Hepatocyte (in vitro differentiated cells): ENCODE measurements around the gene DDX39A. TPM values are rescaled to one million over a fixed set of nuclear protein-coding genes. Genes with fewer than 3 reads are reported as not detected.

Source experiments
- DNase-seq: peaks from one replicate; pipeline ENCODE4 v3.0.0-alpha.2; 2016; ENCODE audit warnings: low spot score
- H2AFZ ChIP-seq: fragments of 200-600 bp; sonication (generic); 2 replicates; pipeline ENCODE4 v1.6.0; 2016; ENCODE audit warnings: antibody characterized with exemption, mild to moderate bottlenecking
- H3K27ac ChIP-seq: fragments of 200-600 bp; sonication (generic); 2 replicates; pipeline ENCODE4 v1.5.1; 2016; ENCODE audit warnings: mild to moderate bottlenecking
- H3K27me3 ChIP-seq: fragments of 200-600 bp; sonication (generic); 2 replicates; pipeline ENCODE4 v1.6.1; 2016
- H3K36me3 ChIP-seq: fragments of 200-600 bp; sonication (generic); replicated peaks from 2 replicates; pipeline ENCODE4 v1.5.1; 2016; ENCODE audit warnings: low read depth; ENCODE audit not compliant: insufficient read depth
- H3K4me1 ChIP-seq: fragments of 200-600 bp; sonication (generic); 2 replicates; pipeline ENCODE4 v1.5.1; 2016; ENCODE audit warnings: mild to moderate bottlenecking, moderate library complexity; ENCODE audit not compliant: insufficient read depth
- H3K4me2 ChIP-seq: fragments of 200-600 bp; sonication (generic); 2 replicates; pipeline ENCODE4 v1.6.0; 2016
- H3K4me3 ChIP-seq: fragments of 200-600 bp; sonication (generic); 2 replicates; pipeline ENCODE4 v1.5.1; 2016; ENCODE audit warnings: mild to moderate bottlenecking
- H3K79me2 ChIP-seq: fragments of 200-600 bp; sonication (generic); 2 replicates; pipeline ENCODE4 v1.6.0; 2017; ENCODE audit warnings: mild to moderate bottlenecking
- H3K9me2 ChIP-seq: fragments of 200-600 bp; sonication (generic); replicated peaks from 2 replicates; pipeline ENCODE4 v1.6.0; 2017; ENCODE audit warnings: mild to moderate bottlenecking; ENCODE audit not compliant: insufficient read depth
- H3K9me3 ChIP-seq: fragments of 200-600 bp; sonication (generic); 2 replicates; pipeline ENCODE4 v1.5.1; 2016; ENCODE audit warnings: low read depth, mild to moderate bottlenecking
- H4K20me1 ChIP-seq: fragments of 200-600 bp; sonication (generic); 2 replicates; pipeline ENCODE4 v1.6.0; 2016; ENCODE audit warnings: mild to moderate bottlenecking; ENCODE audit not compliant: insufficient read depth, poor library complexity, severe bottlenecking
- CTCF ChIP-seq: fragments of 200-600 bp; sonication (generic); IDR thresholded peaks from 2 replicates; pipeline ENCODE4 v1.5.1; 2016; ENCODE audit warnings: antibody characterized with exemption, mild to moderate bottlenecking; ENCODE audit not compliant: poor library complexity
- EZH2 ChIP-seq: fragments of 200-600 bp; sonication (generic); IDR thresholded peaks from 2 replicates; pipeline ENCODE4 v1.6.1; 2016; ENCODE audit warnings: antibody characterized with exemption, mild to moderate bottlenecking, borderline replicate concordance
- EZH2phosphoT487 ChIP-seq: fragments of 200-600 bp; sonication (generic); IDR thresholded peaks from one replicate; pipeline ENCODE4 v1.6.1; 2018; ENCODE audit warnings: antibody characterized with exemption, mild to moderate bottlenecking, low read depth, moderate library complexity; ENCODE audit not compliant: unreplicated experiment, severe bottlenecking
- WGBS: methylation state at CpG from one replicate; pipeline ENCODE4 v1.1.6; 2016; ENCODE audit warnings: low lambda C conversion rate; ENCODE audit errors: missing lambda C conversion rate; 5-methylcytosine and 5-hydroxymethylcytosine counted together
- polyA plus RNA-seq: library from polyadenylated mRNA; unstranded; fragments of >200 nt; fragmentation: Nextera tagmentation; extraction: Ambion mirVana; gene quantifications from 2 replicates; pipeline ENCODE4 v1.2.1, GENCODE V29; 2016
- total RNA-seq: library from RNA; depleted of rRNA; stranded (reverse); fragments of >200 nt; gene quantifications from 2 replicates; pipeline ENCODE4 v1.2.3, GENCODE V29; 2014

DDX39A gene
- total and polyA plus RNA-seq, 2 experiments from 2014 or later = 79.2 to 106 TPM

GRCh38 chr19:14370940-14371280, 48.2 kb downstream of the DDX39A start:
- H3K4me1 ChIP-seq = peaks cover 8% of the 10 kb centered on the region
- H3K79me2 ChIP-seq = no peaks in the 10 kb centered on the region
- no peak overlapping the region for H2AFZ ChIP-seq
- H3K36me3 ChIP-seq = no peaks in the 10 kb centered on the region
- H3K27ac ChIP-seq = no peak overlapping the region
- H3K9me2 ChIP-seq = no peaks in the 10 kb centered on the region
- H4K20me1 ChIP-seq = no peaks in the 10 kb centered on the region
- no peak overlapping the region for H3K4me3 ChIP-seq
- H3K27me3 ChIP-seq = no peaks in the 10 kb centered on the region
- DNase-seq = no peak
- no peaks in the 10 kb centered on the region for H3K9me3 ChIP-seq
- H3K4me2 ChIP-seq = no peak overlapping the region
- WGBS = 100% methylated on average over 4 of the region's 4 CpGs
- TF ChIP-seq EZH2 (no peak), EZH2phosphoT487 (no peak), CTCF (no peak)

DNA sequence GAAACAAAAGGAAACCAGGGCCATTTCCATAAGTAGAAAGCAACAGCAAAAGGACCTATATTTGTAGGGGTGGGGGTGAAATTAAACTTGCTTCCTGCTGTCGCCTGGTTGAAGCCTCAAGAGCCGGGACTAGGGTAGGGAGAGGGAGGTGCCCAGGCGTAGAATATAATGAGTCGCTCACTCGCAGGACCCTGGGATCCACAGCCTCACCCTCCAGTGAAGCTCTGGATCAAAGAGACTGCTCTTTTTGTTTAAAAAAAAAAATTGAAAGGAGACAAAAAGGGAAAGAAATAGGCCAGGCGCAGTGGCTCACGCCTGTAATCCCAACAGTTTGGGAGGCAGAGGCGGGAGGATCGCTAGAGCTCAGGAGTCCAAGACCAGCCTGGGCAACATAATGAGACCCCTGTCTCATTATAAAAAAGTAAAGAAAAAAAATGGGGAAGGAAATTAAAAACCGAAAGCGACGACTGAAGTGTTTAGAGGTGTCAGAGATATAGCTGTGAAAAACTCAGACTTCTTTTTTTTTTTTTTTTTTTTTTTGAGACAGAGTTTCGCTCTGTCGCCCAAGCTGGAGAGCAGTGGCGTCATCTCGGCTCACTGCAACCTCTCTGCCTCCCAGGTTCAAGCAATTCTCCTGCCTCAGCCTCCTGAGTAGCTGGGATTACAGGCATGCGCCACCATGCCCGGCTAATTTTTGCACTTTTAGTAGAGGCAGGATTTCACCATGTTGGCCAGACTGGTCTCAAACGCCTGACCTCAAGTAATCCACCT, 48.8 kb downstream of the DDX39A start:
- no peaks in the 10 kb centered on the region for H3K79me2 ChIP-seq
- DNase-seq = no peak
- no peaks in the 10 kb centered on the region for H4K20me1 ChIP-seq
- no peaks in the 10 kb centered on the region for H3K9me3 ChIP-seq
- 84% methylated on average over 17 of the region's 19 CpGs for WGBS
- H3K4me1 ChIP-seq = peaks cover 3% of the 10 kb centered on the region
- no peak for TF ChIP-seq EZH2phosphoT487
- no peak for TF ChIP-seq CTCF
- no peak for TF ChIP-seq EZH2
- H3K27ac ChIP-seq = no peak overlapping the region
- H3K27me3 ChIP-seq = no peaks in the 10 kb centered on the region
- H3K9me2 ChIP-seq = no peaks in the 10 kb centered on the region
- no peak overlapping the region for H2AFZ ChIP-seq
- H3K4me2 ChIP-seq = no peak overlapping the region
- H3K4me3 ChIP-seq = no peak overlapping the region
- H3K36me3 ChIP-seq = no peaks in the 10 kb centered on the region

GRCh38 chr19:14369399-14370168, 49.6 kb downstream of the DDX39A start:
- DNase-seq = no peak
- H4K20me1 ChIP-seq = no peaks in the 10 kb centered on the region
- no peak overlapping the region for H2AFZ ChIP-seq
- H3K36me3 ChIP-seq = no peaks in the 10 kb centered on the region
- H3K4me3 ChIP-seq = no peak overlapping the region
- no peaks in the 10 kb centered on the region for H3K9me3 ChIP-seq
- 72% methylated on average over 19 of the region's 19 CpGs for WGBS
- no peaks in the 10 kb centered on the region for H3K9me2 ChIP-seq
- TF ChIP-seq CTCF (no peak), EZH2 (no peak), EZH2phosphoT487 (no peak)
- no peaks in the 10 kb centered on the region for H3K4me1 ChIP-seq
- no peaks in the 10 kb centered on the region for H3K79me2 ChIP-seq
- H3K27ac ChIP-seq = no peak overlapping the region
- H3K4me2 ChIP-seq = no peak overlapping the region
- H3K27me3 ChIP-seq = no peaks in the 10 kb centered on the region
